Neural cell (in vitro differentiated cells): ENCODE data around the gene ZNF57.

Source experiments
- CTCF ChIP-seq: fragments of 450-650 bp; IDR thresholded peaks from 2 replicates; pipeline ENCODE4 v1.5.1; 2014; ENCODE audit warnings: antibody characterized with exemption, mild to moderate bottlenecking, moderate library complexity; ENCODE audit not compliant: poor library complexity, severe bottlenecking
- MXI1 ChIP-seq: fragments of 450-650 bp; conservative IDR thresholded peaks from 2 replicates; pipeline ENCODE4 v1.6.1; 2014; ENCODE audit warnings: antibody characterized with exemption, mild to moderate bottlenecking; ENCODE audit not compliant: poor library complexity, severe bottlenecking
- POLR2AphosphoS5 ChIP-seq: IDR thresholded peaks from 2 replicates; pipeline ENCODE4 v1.6.1; 2012

- TF ChIP-seq CTCF (no peak), POLR2AphosphoS5 (no peak), MXI1 (no peak)
These were observed 31.1 kb upstream of the ZNF57 start for GRCh38 chr19:2869618-2870017.
